Hepatocyte (in vitro differentiated cells): Measurements from ENCODE around the gene SLC22A12.

ENCODE experiments used
- CTCF ChIP-seq: fragments of 200-600 bp; sonication (generic); IDR thresholded peaks from 2 replicates; pipeline ENCODE4 v1.5.1; 2016; ENCODE audit warnings: antibody characterized with exemption, mild to moderate bottlenecking; ENCODE audit not compliant: poor library complexity
- EZH2 ChIP-seq: fragments of 200-600 bp; sonication (generic); IDR thresholded peaks from 2 replicates; pipeline ENCODE4 v1.6.1; 2016; ENCODE audit warnings: antibody characterized with exemption, mild to moderate bottlenecking, borderline replicate concordance

- no peak for TF ChIP-seq CTCF
- TF ChIP-seq EZH2 = no peak
Observed at GRCh38 chr11:64604458-64605243, 13.6 kb downstream of the SLC22A12 start.
